ENCODE measurements around the gene DPF3.

GRCh38 chr14:72715850-72716228 is 178.1 kb downstream of the DPF3 start:
- TF ChIP-seq CTCF (IDR thresholded peaks at IDR 0.05 in 4 of 5, conservative IDR thresholded peaks at IDR 0.05 in 1 of 5) (no peak), POLR2A (IDR thresholded peaks at IDR 0.05) (no peak)

Measured in gastrocnemius medialis (tissue), 4 donors.